SJSA1 (cell line): ENCODE measurements around the gene IGFN1. TPM values are rescaled to one million over a fixed set of nuclear protein-coding genes. Genes with fewer than 3 reads are reported as not detected.

Experiments used
- DNase-seq, 2 experiments: peaks; one replicate each; pipeline ENCODE4 v3.0.0-alpha.2; 2015 to 2020; ENCODE audit warnings: low spot score in 2 of 2, low read depth in 1 of 2
- H3K27ac ChIP-seq: fragments of 250-450 bp; sonication (Bioruptor Pico); 2 replicates; pipeline ENCODE4 v1.5.1; 2020; ENCODE audit warnings: mild to moderate bottlenecking, moderate library complexity
- H3K27me3 ChIP-seq: fragments of 250-450 bp; sonication (Bioruptor Pico); replicated peaks from 2 replicates; pipeline ENCODE4 v1.5.1; 2020; ENCODE audit warnings: mild to moderate bottlenecking, moderate library complexity
- H3K36me3 ChIP-seq: fragments of 250-450 bp; sonication (Bioruptor Pico); 2 replicates; pipeline ENCODE4 v1.5.1; 2020; ENCODE audit warnings: mild to moderate bottlenecking
- H3K4me1 ChIP-seq: fragments of 250-450 bp; sonication (Bioruptor Pico); replicated peaks from 2 replicates; pipeline ENCODE4 v1.6.1; 2021; ENCODE audit warnings: mild to moderate bottlenecking
- H3K4me3 ChIP-seq: fragments of 250-450 bp; sonication (Bioruptor Pico); 2 replicates; pipeline ENCODE4 v1.5.1; 2020; ENCODE audit warnings: mild to moderate bottlenecking
- H3K9me3 ChIP-seq: fragments of 250-450 bp; sonication (Bioruptor Pico); replicated peaks from 2 replicates; pipeline ENCODE4 v1.5.1; 2020; ENCODE audit warnings: mild to moderate bottlenecking
- total RNA-seq: library from RNA; depleted of rRNA; stranded (reverse); fragments of >200 nt; shearing (Covaris generic); gene quantifications from 2 replicates; pipeline ENCODE4 v1.2.3, GENCODE V29; 2014

Gene IGFN1
- total RNA-seq, 1 experiment from 2014 or later, result 0.03 TPM

- no peak overlapping the region for H3K27ac ChIP-seq
- H3K36me3 ChIP-seq, result no peaks in the 10 kb centered on the region
- no peaks in the 10 kb centered on the region for H3K27me3 ChIP-seq
- no peak for DNase-seq
- no peaks in the 10 kb centered on the region for H3K9me3 ChIP-seq
- H3K4me1 ChIP-seq, result no peaks in the 10 kb centered on the region
- H3K4me3 ChIP-seq, result no peak overlapping the region
These were observed 17.6 kb downstream of the IGFN1 start for GRCh38 chr1:201208236-201208635.

GRCh38 chr1:201212056-201212455 lies 21.4 kb downstream of the IGFN1 start:
- no peak for DNase-seq
- Histone ChIP-seq H3K9me3 (no peaks in the 10 kb centered on the region), H3K4me1 (no peaks in the 10 kb centered on the region), H3K4me3 (no peak overlapping the region), H3K27me3 (no peaks in the 10 kb centered on the region), H3K36me3 (no peaks in the 10 kb centered on the region), H3K27ac (no peak overlapping the region)

GRCh38 chr1:201212461-201213055 lies 21.9 kb downstream of the IGFN1 start:
- H3K36me3 ChIP-seq, result no peaks in the 10 kb centered on the region
- no peak overlapping the region for H3K4me3 ChIP-seq
- H3K27me3 ChIP-seq, result no peaks in the 10 kb centered on the region
- no peaks in the 10 kb centered on the region for H3K4me1 ChIP-seq
- no peaks in the 10 kb centered on the region for H3K9me3 ChIP-seq
- H3K27ac ChIP-seq, result no peak overlapping the region
- DNase-seq, result no peak

GRCh38 chr1:201213106-201213770 lies 22.6 kb downstream of the IGFN1 start:
- no peaks in the 10 kb centered on the region for H3K36me3 ChIP-seq

GRCh38 chr1:201213926-201214325 lies 23.3 kb downstream of the IGFN1 start:
- no peaks in the 10 kb centered on the region for H3K27me3 ChIP-seq
- H3K4me1 ChIP-seq, result no peaks in the 10 kb centered on the region
- no peaks in the 10 kb centered on the region for H3K36me3 ChIP-seq

More at GRCh38 chr1:201213106-201213770, 22.6 kb downstream of the IGFN1 start:
- no peaks in the 10 kb centered on the region for H3K4me1 ChIP-seq
- H3K27ac ChIP-seq, result no peak overlapping the region
- no peak overlapping the region for H3K4me3 ChIP-seq
- no peak for DNase-seq
- no peaks in the 10 kb centered on the region for H3K27me3 ChIP-seq
- no peaks in the 10 kb centered on the region for H3K9me3 ChIP-seq

GRCh38 chr1:201214461-201214860 lies 23.8 kb downstream of the IGFN1 start:
- Histone ChIP-seq H3K4me3 (no peak overlapping the region), H3K9me3 (no peaks in the 10 kb centered on the region), H3K27me3 (no peaks in the 10 kb centered on the region), H3K4me1 (no peaks in the 10 kb centered on the region), H3K36me3 (no peaks in the 10 kb centered on the region), H3K27ac (no peak overlapping the region)
- peak in 1 of 2 experiments; percentile 30 for DNase-seq

More at GRCh38 chr1:201213926-201214325, 23.3 kb downstream of the IGFN1 start:
- no peak overlapping the region for H3K4me3 ChIP-seq
- H3K27ac ChIP-seq, result no peak overlapping the region
- no peaks in the 10 kb centered on the region for H3K9me3 ChIP-seq
- peak in 1 of 2 experiments; percentile 34 for DNase-seq

- H3K27me3 ChIP-seq, result no peaks in the 10 kb centered on the region
- no peaks in the 10 kb centered on the region for H3K36me3 ChIP-seq
- no peak overlapping the region for H3K4me3 ChIP-seq
- DNase-seq, result peak in 1 of 2 experiments; percentile 32
- no peaks in the 10 kb centered on the region for H3K9me3 ChIP-seq
- H3K4me1 ChIP-seq, result no peaks in the 10 kb centered on the region
- H3K27ac ChIP-seq, result no peak overlapping the region
These were observed 24.3 kb downstream of the IGFN1 start for GRCh38 chr1:201214886-201215285.

GRCh38 chr1:201215531-201216357 lies 25.1 kb downstream of the IGFN1 start:
- H3K4me3 ChIP-seq, result no peak overlapping the region

GRCh38 chr1:201216395-201217085 lies 25.9 kb downstream of the IGFN1 start:
- Histone ChIP-seq H3K27me3 (no peaks in the 10 kb centered on the region), H3K9me3 (no peaks in the 10 kb centered on the region), H3K4me3 (no peak overlapping the region), H3K36me3 (no peaks in the 10 kb centered on the region), H3K27ac (no peak overlapping the region), H3K4me1 (no peaks in the 10 kb centered on the region)
- DNase-seq, result peak in 1 of 2 experiments; percentile 22

More at GRCh38 chr1:201215531-201216357, 25.1 kb downstream of the IGFN1 start:
- no peaks in the 10 kb centered on the region for H3K36me3 ChIP-seq
- no peaks in the 10 kb centered on the region for H3K4me1 ChIP-seq
- peak in 1 of 2 experiments; percentile 36 for DNase-seq
- no peak overlapping the region for H3K27ac ChIP-seq
- no peaks in the 10 kb centered on the region for H3K9me3 ChIP-seq
- no peaks in the 10 kb centered on the region for H3K27me3 ChIP-seq

GRCh38 chr1:201217146-201217545 lies 26.5 kb downstream of the IGFN1 start:
- H3K9me3 ChIP-seq, result no peaks in the 10 kb centered on the region
- no peak overlapping the region for H3K27ac ChIP-seq
- H3K27me3 ChIP-seq, result no peaks in the 10 kb centered on the region
- DNase-seq, result peak in 1 of 2 experiments; percentile 41
- no peaks in the 10 kb centered on the region for H3K36me3 ChIP-seq
- no peak overlapping the region for H3K4me3 ChIP-seq
- H3K4me1 ChIP-seq, result no peaks in the 10 kb centered on the region

GRCh38 chr1:201217851-201218250 lies 27.2 kb downstream of the IGFN1 start:
- DNase-seq, result peak in 1 of 2 experiments; percentile 21
- Histone ChIP-seq H3K9me3 (no peaks in the 10 kb centered on the region), H3K4me3 (no peak overlapping the region), H3K27ac (no peak overlapping the region), H3K4me1 (no peaks in the 10 kb centered on the region), H3K36me3 (no peaks in the 10 kb centered on the region), H3K27me3 (no peaks in the 10 kb centered on the region)

- H3K4me1 ChIP-seq, result no peaks in the 10 kb centered on the region
- H3K27me3 ChIP-seq, result no peaks in the 10 kb centered on the region
- no peak overlapping the region for H3K27ac ChIP-seq
- no peaks in the 10 kb centered on the region for H3K9me3 ChIP-seq
- no peak overlapping the region for H3K4me3 ChIP-seq
- peak in 1 of 2 experiments; percentile 35 for DNase-seq
- no peaks in the 10 kb centered on the region for H3K36me3 ChIP-seq
These were observed 27.8 kb downstream of the IGFN1 start for GRCh38 chr1:201218409-201218808.
